HG02623 (cell line): Measurements from ENCODE around the gene GCAT.
"Not testable (repeated sequence)": the region's sequence is repeated elsewhere in the genome, so short reads cannot be mapped to it uniquely, and the experiment has no call there.

Source experiments
- ATAC-seq: cut with Tn5 transposase; IDR thresholded peaks from one replicate; pipeline ENCODE4 v1.9.1; 2021; ENCODE audit warnings: moderate library complexity; ENCODE audit not compliant: unreplicated experiment

The GCAT gene

GRCh38 chr22:37782340-37783168 lies 25.2 kb upstream of the GCAT start:
- ATAC-seq, result no peak

- ATAC-seq, result no peak
Measured at GRCh38 chr22:37784829-37785495, 22.8 kb upstream of the GCAT start.

- ATAC-seq, result no peak
Measured at GRCh38 chr22:37790234-37790633, 17.5 kb upstream of the GCAT start.

GRCh38 chr22:37792494-37792893 lies 15.2 kb upstream of the GCAT start:
- no peak for ATAC-seq

- no peak for ATAC-seq
Measured at GRCh38 chr22:37794376-37794775, 13.4 kb upstream of the GCAT start.

- no peak for ATAC-seq
Measured at GRCh38 chr22:37796079-37796478, 11.7 kb upstream of the GCAT start.

- ATAC-seq, result not testable (repeated sequence)
Measured at GRCh38 chr22:37797259-37797658, 10.5 kb upstream of the GCAT start.

- ATAC-seq, result no peak
Measured at GRCh38 chr22:37797874-37798500, 9.7 kb upstream of the GCAT start.

GRCh38 chr22:37799979-37800378 lies 7.8 kb upstream of the GCAT start:
- ATAC-seq, result not testable (repeated sequence)

GRCh38 chr22:37801946-37802309 lies 5.8 kb upstream of the GCAT start:
- ATAC-seq, result no peak

GRCh38 chr22:37802310-37803194 lies 5.2 kb upstream of the GCAT start:
- ATAC-seq, result no peak

GRCh38 chr22:37803195-37803638 lies 4.5 kb upstream of the GCAT start:
- ATAC-seq, result no peak

- ATAC-seq, result no peak
Measured at GRCh38 chr22:37803639-37804351, 3.9 kb upstream of the GCAT start.

GRCh38 chr22:37804352-37804880 lies 3.3 kb upstream of the GCAT start:
- ATAC-seq, result no peak

GRCh38 chr22:37804881-37805809 lies 2.6 kb upstream of the GCAT start:
- ATAC-seq, result no peak

- ATAC-seq, result no peak
Measured at GRCh38 chr22:37805810-37806277, 1.9 kb upstream of the GCAT start.

GRCh38 chr22:37806409-37807333 lies 1.1 kb upstream of the GCAT start:
- no peak for ATAC-seq

- ATAC-seq, result no peak
Measured at GRCh38 chr22:37808294-37808657, 542 bp downstream of the GCAT start.
